Hematopoietic multipotent progenitor cell treated with erythropoietin and hydrocortisone succinate and interleukin-3 and kit ligand, for 6 days (in vitro differentiated cells): ENCODE results near the gene DEAF1.
A peak's percentile ranks its signal among the peaks of the same experiment; 100 is the strongest.

Source experiments
- DNase-seq: peaks from one replicate; pipeline ENCODE4 v3.0.0-alpha.2; 2015

Gene DEAF1

DNA sequence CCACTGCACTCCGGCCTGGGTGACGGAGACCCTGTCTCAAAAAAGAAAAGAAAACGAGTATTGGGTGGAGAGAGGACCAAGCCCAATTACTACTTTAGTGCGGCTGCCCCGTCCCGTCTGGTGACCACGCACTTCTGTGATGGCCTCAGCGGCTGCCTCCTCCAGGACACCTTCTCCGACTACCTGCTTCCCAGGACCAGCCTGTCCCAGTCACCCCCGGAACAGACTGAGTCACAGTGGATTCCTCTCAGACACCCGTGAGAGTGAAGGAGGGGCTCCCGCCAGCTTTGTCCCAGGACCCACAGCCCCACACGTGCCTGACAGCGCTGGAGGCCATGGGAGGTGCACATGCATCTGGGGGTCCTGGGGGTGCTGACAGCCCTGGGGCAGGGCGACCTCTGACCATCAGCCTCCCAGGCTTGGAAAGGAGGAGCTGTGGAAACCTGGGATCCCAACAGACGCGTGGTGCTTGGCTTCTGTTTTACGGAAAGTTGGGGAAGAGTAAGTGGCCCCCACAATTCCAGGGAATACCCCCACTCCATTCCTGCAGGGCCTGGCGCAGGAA, 53.1 kb downstream of the DEAF1 start:
- no peak for DNase-seq

- DNase-seq, result peak; percentile 26
Observed at GRCh38 chr11:640021-640706, 54.9 kb downstream of the DEAF1 start.

- DNase-seq, result peak; percentile 22
Observed at GRCh38 chr11:639332-639955, 55.6 kb downstream of the DEAF1 start.

DNA sequence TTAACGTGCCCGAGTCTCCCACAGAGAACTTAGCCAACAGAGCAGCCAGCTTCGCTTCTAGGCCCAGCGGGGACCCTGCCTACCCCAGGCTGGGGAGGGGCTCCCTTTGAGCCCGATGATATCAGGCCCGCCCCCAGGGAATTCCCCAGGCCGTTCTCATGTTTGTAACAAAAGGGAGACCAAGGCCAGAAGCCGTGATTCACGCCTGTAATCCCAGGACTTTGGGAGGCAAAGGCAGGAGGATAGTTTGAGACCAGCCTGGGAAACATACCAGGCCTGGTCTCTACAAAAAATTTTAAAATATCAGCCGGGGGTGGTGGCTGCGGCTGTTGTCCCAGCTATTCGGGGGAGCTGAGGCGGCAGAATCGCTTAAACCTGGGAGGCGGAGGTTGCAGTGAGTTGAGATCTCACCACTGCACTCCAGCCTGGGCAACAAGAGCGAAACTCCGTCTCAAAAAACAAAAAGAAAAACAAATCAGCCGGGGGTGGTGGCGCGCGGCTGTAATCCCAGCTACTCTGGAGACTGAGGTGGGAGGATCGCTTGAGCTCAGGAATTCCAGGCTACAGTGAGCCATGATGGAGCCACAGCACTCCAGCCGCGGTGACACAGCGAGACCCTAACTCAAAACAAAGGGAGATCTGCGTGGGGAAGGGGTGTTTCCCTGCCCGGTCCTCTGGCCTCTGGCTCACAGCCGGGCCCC, 56.2 kb downstream of the DEAF1 start:
- no peak for DNase-seq

DNA sequence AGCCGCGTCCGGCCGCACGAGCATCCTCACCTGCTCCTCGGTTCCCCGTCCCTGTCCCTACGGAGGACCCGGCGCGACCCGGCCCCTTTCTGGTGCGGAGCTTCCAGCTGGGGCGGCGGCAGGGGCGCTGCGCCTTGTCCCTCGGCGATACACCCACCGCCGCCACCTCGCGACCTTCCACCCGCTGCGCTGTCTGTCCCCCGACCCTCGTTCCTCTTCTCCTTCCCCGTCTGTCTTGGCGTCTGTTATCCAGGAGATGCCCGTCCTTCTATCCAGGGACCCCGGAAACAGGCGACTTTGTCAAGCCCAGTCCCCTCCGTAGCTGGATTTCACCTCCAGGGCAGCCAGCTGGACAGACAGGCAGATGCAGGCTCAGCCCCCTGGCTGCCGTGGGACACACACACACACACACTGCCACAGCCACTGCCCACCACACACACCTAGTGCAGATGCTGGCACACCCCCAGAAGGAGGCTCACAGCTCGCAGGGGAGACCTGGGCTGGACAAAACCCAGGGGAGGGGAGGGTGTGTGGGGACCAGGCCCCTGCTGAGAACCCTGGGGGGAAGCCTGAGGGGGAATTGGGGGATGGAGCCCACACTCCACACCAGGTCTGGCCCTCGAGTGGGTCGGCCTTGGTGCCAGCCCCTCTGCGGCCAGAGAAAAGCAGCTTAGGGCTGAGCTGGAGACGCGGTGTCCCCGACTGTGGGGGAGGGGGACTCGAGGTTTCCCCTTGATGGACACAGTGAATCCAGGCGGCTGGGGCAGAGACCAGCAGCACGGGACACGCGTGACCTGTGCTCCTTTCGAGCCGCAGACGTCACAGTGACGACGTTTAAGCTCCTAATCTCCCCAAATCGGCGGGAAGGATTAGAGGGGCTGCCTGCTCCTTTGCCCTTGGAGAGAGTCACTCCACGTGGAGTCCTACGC, 57.2 kb downstream of the DEAF1 start:
- no peak for DNase-seq

GRCh38 chr11:637333-637592, 57.8 kb downstream of the DEAF1 start:
- no peak for DNase-seq

- DNase-seq, result no peak
Observed at GRCh38 chr11:636511-637332, 58.3 kb downstream of the DEAF1 start, which contains the start of gene DRD4. Gene DRD4, plus strand, starts transcription at chr11:637269. Its CDS starts 36 bp downstream, at chr11:637305.

GRCh38 chr11:635945-636510, 59.0 kb downstream of the DEAF1 start:
- no peak for DNase-seq

GRCh38 chr11:630871-631270, 64.2 kb downstream of the DEAF1 start:
- no peak for DNase-seq

DNA sequence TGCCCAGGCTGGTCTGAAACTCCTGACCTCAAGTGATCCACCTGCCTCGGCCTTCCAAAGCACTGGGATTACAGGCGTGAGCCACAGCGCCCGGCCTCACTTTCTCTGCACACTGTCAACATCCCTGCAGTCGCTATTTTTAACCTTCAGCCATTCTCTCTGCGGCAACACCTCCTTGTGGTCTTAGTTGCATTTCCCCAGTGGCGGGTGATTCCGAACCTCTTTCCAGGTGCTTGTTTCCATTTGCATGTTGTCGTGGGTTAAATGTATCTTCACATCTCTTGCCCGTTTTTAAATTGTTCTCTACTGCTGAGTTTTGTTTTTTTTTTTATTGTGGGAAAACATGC, 65.8 kb downstream of the DEAF1 start:
- no peak for DNase-seq

GRCh38 chr11:628056-628455, 67.0 kb downstream of the DEAF1 start:
- no peak for DNase-seq

- no peak for DNase-seq
Observed at GRCh38 chr11:627308-627576, 67.8 kb downstream of the DEAF1 start.

DNA sequence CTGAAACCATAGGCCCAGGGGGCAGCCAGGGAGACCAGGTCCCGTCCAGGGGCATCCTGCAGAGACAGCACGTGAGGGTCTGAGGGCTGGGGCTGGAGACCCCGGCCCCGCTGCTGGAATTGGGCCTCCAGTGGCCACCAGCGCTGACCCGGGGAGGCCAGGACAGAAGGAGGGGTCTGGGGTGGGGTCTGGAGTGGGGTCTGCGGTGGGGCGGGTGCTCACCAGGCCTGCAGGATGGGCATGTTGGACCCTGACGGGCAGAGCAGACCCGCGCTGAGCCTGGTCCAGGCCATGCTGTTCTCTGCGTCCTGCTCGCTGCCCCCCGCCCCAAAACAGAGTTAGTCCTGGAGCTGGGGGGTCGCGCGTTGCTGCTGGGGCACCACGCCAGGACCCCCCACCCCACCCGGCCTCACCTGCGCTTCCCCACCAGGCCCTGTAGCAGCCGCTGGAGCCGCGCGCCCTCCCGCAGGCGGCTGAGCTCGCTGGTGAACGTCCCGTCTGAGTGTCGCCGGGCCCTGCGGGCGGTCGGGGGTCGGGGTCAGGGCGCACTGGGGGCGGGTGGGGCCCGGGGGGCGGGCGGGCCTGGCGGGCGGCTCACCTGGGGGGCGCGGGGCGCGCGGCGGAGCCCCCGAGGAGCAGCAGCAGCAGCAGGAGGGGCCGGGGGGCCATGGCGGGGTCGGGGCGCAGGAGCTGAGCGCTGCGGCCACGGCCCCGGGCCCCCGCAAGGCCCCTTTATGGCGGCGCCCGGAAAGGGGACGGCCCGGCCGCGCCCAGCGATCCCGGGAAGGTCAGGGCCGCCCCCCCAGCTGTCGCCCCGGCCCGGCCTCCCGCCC, 68.3 kb downstream of the DEAF1 start, which contains the start of gene SCT:
SCT (minus strand) TSS at position 707 of the 833 bp plus-strand sequence; CDS start at position 669, 38 bp downstream.
- no peak for DNase-seq

GRCh38 chr11:625636-626268, 69.3 kb downstream of the DEAF1 start:
- no peak for DNase-seq

- DNase-seq, result no peak
Observed at GRCh38 chr11:624705-625635, 70.1 kb downstream of the DEAF1 start, which contains the start of gene CDHR5. Gene CDHR5, minus strand, starts transcription at chr11:624955. Its CDS starts 53 bp downstream, at chr11:624902.

DNA sequence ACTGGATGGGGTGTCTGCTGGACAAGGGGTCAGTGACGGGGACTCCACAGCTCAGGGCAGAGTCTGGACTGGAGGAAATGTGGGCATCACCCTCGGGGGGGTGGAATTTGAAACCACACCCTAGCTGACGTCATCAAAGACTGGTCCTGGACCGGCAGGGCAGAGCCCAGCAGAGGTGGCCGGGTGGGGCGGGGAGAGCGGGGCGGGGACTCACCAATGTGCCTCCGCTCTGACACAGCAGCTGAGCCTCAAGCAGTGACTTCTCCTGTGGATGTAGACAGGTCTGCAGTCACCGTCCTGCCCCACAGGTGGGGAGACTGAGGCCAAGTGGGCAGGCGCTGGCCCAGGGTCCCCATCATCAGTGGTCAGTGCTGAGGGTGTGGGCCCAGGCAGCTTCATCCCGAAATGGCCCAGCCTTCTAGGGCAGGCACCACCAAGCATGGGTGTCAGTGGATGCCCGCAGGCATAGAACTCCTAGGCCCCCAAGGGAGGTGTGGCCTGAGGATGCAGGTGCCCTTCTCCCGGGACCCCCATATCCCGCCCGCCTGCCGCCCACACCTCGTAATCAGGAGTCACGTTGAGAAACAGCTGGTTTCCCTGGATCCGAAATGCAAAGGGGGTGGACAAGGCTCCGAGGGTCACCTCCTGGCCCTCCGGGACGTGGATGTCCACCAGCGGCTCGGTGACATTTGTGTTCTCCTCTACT, 70.9 kb downstream of the DEAF1 start:
- no peak for DNase-seq

DNA sequence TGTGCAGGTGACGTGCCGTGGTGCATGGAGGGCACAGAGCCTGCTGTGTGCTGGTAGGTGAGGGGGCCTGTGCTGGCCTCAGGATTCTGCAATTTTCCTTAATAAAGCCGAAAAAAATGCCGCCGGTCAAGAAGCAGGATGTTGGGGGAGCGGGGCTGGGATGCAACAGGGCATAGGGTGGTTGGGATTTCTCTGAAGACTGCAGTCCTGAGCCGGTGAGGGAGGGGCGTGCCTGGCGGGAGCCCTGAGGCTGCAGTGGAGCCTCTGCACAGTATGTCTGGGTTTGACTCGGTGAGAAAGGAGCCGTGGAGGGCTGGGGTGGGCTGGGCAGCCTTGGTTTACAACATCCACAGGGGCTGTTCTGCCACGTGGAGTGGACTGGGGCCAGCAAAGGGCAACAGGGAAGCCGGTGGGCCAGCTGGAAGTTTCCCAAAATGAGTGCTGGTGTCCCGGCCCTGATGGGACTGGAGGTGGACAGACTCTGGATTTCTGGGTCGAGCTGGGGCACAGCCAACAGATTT, 71.6 kb downstream of the DEAF1 start:
- no peak for DNase-seq

DNA sequence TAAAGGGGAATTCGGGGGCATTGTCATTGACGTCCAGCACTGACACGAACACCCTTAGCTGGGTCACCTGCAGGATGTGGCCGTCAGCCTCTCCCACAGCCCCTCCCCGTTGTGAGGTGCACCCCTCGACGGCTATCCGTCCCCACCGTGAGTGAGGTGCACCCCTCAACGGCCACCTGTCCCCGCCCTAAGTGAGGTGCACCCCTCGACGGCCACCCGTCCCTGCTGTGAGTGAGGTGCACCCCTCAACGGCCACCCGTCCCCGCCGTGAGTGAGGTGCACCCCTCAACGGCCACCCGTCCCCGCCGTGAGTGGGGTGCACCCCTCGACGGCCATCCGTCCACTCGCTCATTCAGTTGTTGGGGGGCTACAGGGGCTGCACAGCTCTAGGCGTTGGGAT, 73.2 kb downstream of the DEAF1 start:
- no peak for DNase-seq
